ENCODE data around the gene AURKB. TPM values are rescaled to one million over a fixed set of nuclear protein-coding genes. Genes with fewer than 3 reads are reported as not detected.

The AURKB gene
- total RNA-seq, 1 donor from 2014 or later, result 2.2 TPM

GRCh38 chr17:8162233-8162996 is 48.0 kb downstream of the AURKB start, which contains the start of gene VAMP2:
VAMP2 (minus strand) TSS chr17:8162948; CDS start chr17:8162879, 69 bp downstream.
- no peaks in the 10 kb centered on the region for H3K27me3 ChIP-seq (ENCODE audit: low read depth)
- H3K36me3 ChIP-seq, result peaks cover 26% of the 10 kb centered on the region
- DNase-seq (peak; percentile 89), ATAC-seq (peak; percentile 78 to 81)
- intact Hi-C loops (cut with DNase I), result no loop called here
- no peaks in the 10 kb centered on the region for H3K9me3 ChIP-seq
- peak within 1 kb of the TSS; percentile 93 for H3K4me3 ChIP-seq
- H3K4me1 ChIP-seq, result peaks cover 62% of the 10 kb centered on the region
- H3K27ac ChIP-seq, result peak within 1 kb of the TSS; percentile 99
- no peak for TF ChIP-seq CTCF (IDR thresholded peaks at IDR 0.05)

- intact Hi-C loops (cut with DNase I), result no loop called here
- H3K9me3 ChIP-seq, result no peaks in the 10 kb centered on the region
- H3K27me3 ChIP-seq (ENCODE audit: low read depth), result no peaks in the 10 kb centered on the region
- peaks cover 69% of the 10 kb centered on the region for H3K4me1 ChIP-seq
- DNase-seq (peak; percentile 46), ATAC-seq (no peak)
- no peak for TF ChIP-seq CTCF (IDR thresholded peaks at IDR 0.05)
- H3K27ac ChIP-seq, result peak overlapping the region; percentile 99
- H3K36me3 ChIP-seq, result peaks cover 26% of the 10 kb centered on the region
- H3K4me3 ChIP-seq, result peak overlapping the region; percentile 93
These were observed 48.8 kb downstream of the AURKB start for GRCh38 chr17:8161289-8162232.

- H3K27ac ChIP-seq, result peak overlapping the region; percentile 99
- intact Hi-C loops (cut with DNase I), result no loop called here
- H3K4me3 ChIP-seq, result no peak overlapping the region
- ATAC-seq (no peak), DNase-seq (peak; percentile 27)
- no peaks in the 10 kb centered on the region for H3K27me3 ChIP-seq (ENCODE audit: low read depth)
- peaks cover 26% of the 10 kb centered on the region for H3K36me3 ChIP-seq
- H3K9me3 ChIP-seq, result no peaks in the 10 kb centered on the region
- peaks cover 69% of the 10 kb centered on the region for H3K4me1 ChIP-seq
- no peak for TF ChIP-seq CTCF (IDR thresholded peaks at IDR 0.05)
These were observed 49.6 kb downstream of the AURKB start for GRCh38 chr17:8160741-8161221.

- no peaks in the 10 kb centered on the region for H3K27me3 ChIP-seq (ENCODE audit: low read depth)
- H3K4me1 ChIP-seq, result peaks cover 69% of the 10 kb centered on the region
- intact Hi-C loops (cut with DNase I), result no loop called here
- no peaks in the 10 kb centered on the region for H3K9me3 ChIP-seq
- no peak for DNase-seq
- no peak overlapping the region for H3K27ac ChIP-seq
- H3K36me3 ChIP-seq, result peaks cover 26% of the 10 kb centered on the region
- no peak for TF ChIP-seq CTCF (IDR thresholded peaks at IDR 0.05)
- no peak for ATAC-seq
- H3K4me3 ChIP-seq, result no peak overlapping the region
These were observed 50.2 kb downstream of the AURKB start for GRCh38 chr17:8160224-8160577.

- DNase-seq, result peak; percentile 15
- peak overlapping the region; percentile 9 for H3K27ac ChIP-seq
- H3K27me3 ChIP-seq (ENCODE audit: low read depth), result no peaks in the 10 kb centered on the region
- H3K4me1 ChIP-seq, result peaks cover 70% of the 10 kb centered on the region
- no peak for TF ChIP-seq CTCF (IDR thresholded peaks at IDR 0.05)
- no peaks in the 10 kb centered on the region for H3K9me3 ChIP-seq
- H3K36me3 ChIP-seq, result peaks cover 26% of the 10 kb centered on the region
- no peak overlapping the region for H3K4me3 ChIP-seq
- no peak for ATAC-seq
- intact Hi-C loops (cut with DNase I), result no loop called here
These were observed 50.7 kb downstream of the AURKB start for GRCh38 chr17:8159459-8160223.

Measured in lower lobe of right lung (tissue), 2 donors.